Left colon (tissue), 2 donors: ENCODE results near the gene ME3. TPM values are rescaled to one million over a fixed set of nuclear protein-coding genes. Genes with fewer than 3 reads are reported as not detected.
"Not testable (repeated sequence)": the region's sequence is repeated elsewhere in the genome, so short reads cannot be mapped to it uniquely, and the experiment has no call there.

Experiments used
- ATAC-seq: fragments of 200-7000 bp; cut with Tn5 transposase; one replicate; pipeline ENCODE4 v1.9.1; 2020; ENCODE audit warnings: mild to moderate bottlenecking, moderate library complexity
- DNase-seq, 2 donors: peaks; one replicate each; pipeline ENCODE4 v3.0.0-alpha.2; 2020
- intact Hi-C, 2 donors: fragments of 100-400 bp; cut with DNase I in 1 of 2; cut with micrococcal nuclease in 1 of 2; formaldehyde crosslinking; loops; one replicate each; pipeline versions ENCODE4 v1.11.2 to v1.14.0; 2022; cut with DNase I, micrococcal nuclease
- total RNA-seq, 2 donors: library from RNA; stranded (reverse); fragmentation: NEBNext Ultra II Directional; extraction: Animal tissue kit (Norgen Biotek cat#: 25700); gene quantifications; one replicate each; pipeline ENCODE4 v1.2.1, GENCODE V29; 2021
- donor health status: DM: no; HTN: no; CAD: no.
- donor health status: DM: yes; HTN: yes; CAD: no.

Gene ME3
- total RNA-seq, 2 donors from 2014 or later = 35.8 to 38.1 TPM

GRCh38 chr11:86550757-86551156 lies 121.7 kb downstream of the ME3 start:
- DNase-seq (no peak), ATAC-seq (no peak)
- intact Hi-C loops = no loop called here

GRCh38 chr11:86548271-86548917 lies 124.0 kb downstream of the ME3 start:
- ATAC-seq = no peak
- intact Hi-C loops = no loop called here
- no peak for DNase-seq

GRCh38 chr11:86547727-86548126 lies 124.7 kb downstream of the ME3 start:
- DNase-seq (no peak), ATAC-seq (no peak)
- intact Hi-C loops = no loop called here

- intact Hi-C loops, DNase-seq, ATAC-seq: not testable (repeated sequence)
These were observed 131.1 kb downstream of the ME3 start for GRCh38 chr11:86541299-86541698.

GRCh38 chr11:86538223-86538548 lies 134.2 kb downstream of the ME3 start:
- intact Hi-C loops = no loop called here
- ATAC-seq (peak; percentile 69), DNase-seq (no peak)

GRCh38 chr11:86537541-86538222 lies 134.7 kb downstream of the ME3 start:
- ATAC-seq = peak; percentile 53
- DNase-seq = no peak
- intact Hi-C loops = no loop called here

- intact Hi-C loops = no loop called here
- ATAC-seq (no peak), DNase-seq (no peak)
These were observed 136.6 kb downstream of the ME3 start for GRCh38 chr11:86535773-86536172.

- no peak for DNase-seq
- no peak for ATAC-seq
- intact Hi-C loops = no loop called here
These were observed 147.6 kb downstream of the ME3 start for GRCh38 chr11:86524620-86525352.

- DNase-seq (no peak), ATAC-seq (peak; percentile 58)
- intact Hi-C loops = no loop called here
These were observed 148.4 kb downstream of the ME3 start for GRCh38 chr11:86523738-86524619.

- intact Hi-C loops, DNase-seq, ATAC-seq: not testable (repeated sequence)
These were observed 149.9 kb downstream of the ME3 start for GRCh38 chr11:86522512-86522911.

- ATAC-seq (no peak), DNase-seq (no peak)
- intact Hi-C loops = no loop called here
These were observed 153.1 kb downstream of the ME3 start for GRCh38 chr11:86519064-86519911.

- ATAC-seq (no peak), DNase-seq (no peak)
- intact Hi-C loops = no loop called here
These were observed 154.2 kb downstream of the ME3 start for GRCh38 chr11:86518211-86518610.

- DNase-seq (no peak), ATAC-seq (no peak)
- intact Hi-C loops = no loop called here
These were observed 154.9 kb downstream of the ME3 start for GRCh38 chr11:86517557-86517956.

- intact Hi-C loops = no loop called here
- no peak for DNase-seq
- ATAC-seq = no peak
These were observed 156.9 kb downstream of the ME3 start for GRCh38 chr11:86515297-86516094.

GRCh38 chr11:86514453-86514852 lies 158.0 kb downstream of the ME3 start:
- intact Hi-C loops = no loop called here
- DNase-seq (no peak), ATAC-seq (no peak)

GRCh38 chr11:86513746-86514373 lies 158.6 kb downstream of the ME3 start:
- DNase-seq = no peak
- intact Hi-C loops = no loop called here
- ATAC-seq = no peak

GRCh38 chr11:86513138-86513537 lies 159.3 kb downstream of the ME3 start:
- intact Hi-C loops = no loop called here
- DNase-seq (no peak), ATAC-seq (no peak)
